Skeletal muscle satellite cell (primary cell): ENCODE data around the gene ZDHHC14.
A peak's percentile ranks its signal among the peaks of the same experiment; 100 is the strongest.

ENCODE experiments used
- H3K27me3 ChIP-seq: 2 replicates; pipeline ENCODE4 v1.7.0; 2013; ENCODE audit warnings: low read length; ENCODE audit not compliant: control insufficient read depth, insufficient read depth
- H3K36me3 ChIP-seq: 2 replicates; pipeline ENCODE4 v1.7.0; 2013; ENCODE audit warnings: mild to moderate bottlenecking, control low read depth, low read length; ENCODE audit not compliant: insufficient read depth
- H3K4me1 ChIP-seq: 2 replicates; pipeline ENCODE4 v1.7.0; 2013; ENCODE audit warnings: low read length; ENCODE audit not compliant: control insufficient read depth, insufficient read depth
- H3K4me2 ChIP-seq: 2 replicates; pipeline ENCODE4 v1.7.0; 2013; ENCODE audit warnings: mild to moderate bottlenecking, low read length
- H3K4me3 ChIP-seq: 2 replicates; pipeline ENCODE4 v1.7.0; 2013; ENCODE audit warnings: low read length
- H3K9ac ChIP-seq: 2 replicates; pipeline ENCODE4 v1.7.0; 2013; ENCODE audit warnings: mild to moderate bottlenecking, low read depth, low read length, moderate library complexity
- H3K9me3 ChIP-seq: replicated peaks from 2 replicates; pipeline ENCODE4 v1.7.0; 2013; ENCODE audit warnings: mild to moderate bottlenecking, control low read depth, low read length

The ZDHHC14 gene

DNA sequence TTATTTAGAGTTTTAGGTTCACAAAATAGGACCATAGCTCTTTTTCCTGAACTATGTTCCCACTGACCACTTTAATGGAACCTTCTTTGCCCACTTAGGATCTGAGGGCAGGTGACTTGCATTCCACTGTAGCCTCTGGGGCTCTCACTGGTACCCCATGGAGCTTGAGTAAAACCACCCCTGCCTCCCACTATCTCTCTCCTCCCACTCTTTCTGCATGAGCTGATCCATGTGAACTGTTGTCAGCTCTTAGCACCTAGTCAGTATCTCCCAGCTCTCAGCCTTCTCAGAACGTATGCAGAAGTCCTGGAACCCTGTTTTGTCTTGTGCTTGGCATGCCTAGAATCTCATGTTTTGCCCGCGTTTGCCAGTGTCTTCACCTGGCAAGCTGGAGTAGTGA, 241.4 kb downstream of the ZDHHC14 start:
- Histone ChIP-seq H3K9ac (no peak overlapping the region), H3K4me2 (no peak overlapping the region), H3K4me1 (peaks cover 4% of the 10 kb centered on the region), H3K9me3 (no peaks in the 10 kb centered on the region), H3K36me3 (no peaks in the 10 kb centered on the region), H3K4me3 (no peak overlapping the region), H3K27me3 (no peaks in the 10 kb centered on the region)

DNA sequence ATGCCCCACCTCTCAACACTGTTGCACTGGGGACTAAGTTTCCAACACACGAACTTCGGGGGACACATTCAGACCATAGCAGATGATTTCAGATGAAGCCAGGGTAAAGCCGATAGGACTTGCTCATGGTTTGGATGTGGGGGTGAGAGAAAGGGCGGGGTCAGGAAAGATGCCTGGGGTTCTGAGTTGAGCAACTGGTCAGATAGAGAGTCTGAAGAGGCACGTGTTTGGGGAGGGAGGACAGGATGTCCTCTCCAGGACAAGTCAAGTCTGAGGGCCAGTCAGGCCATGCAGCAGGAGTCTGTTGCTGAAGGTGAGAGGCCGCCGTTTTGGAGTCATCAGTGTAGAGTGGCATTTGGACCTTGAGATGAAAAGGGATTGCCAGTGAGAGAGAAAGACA, 244.1 kb downstream of the ZDHHC14 start:
- Histone ChIP-seq H3K36me3 (no peaks in the 10 kb centered on the region), H3K4me3 (no peak overlapping the region), H3K9me3 (no peaks in the 10 kb centered on the region), H3K4me2 (no peak overlapping the region), H3K4me1 (peaks cover 4% of the 10 kb centered on the region), H3K9ac (no peak overlapping the region), H3K27me3 (no peaks in the 10 kb centered on the region)

DNA sequence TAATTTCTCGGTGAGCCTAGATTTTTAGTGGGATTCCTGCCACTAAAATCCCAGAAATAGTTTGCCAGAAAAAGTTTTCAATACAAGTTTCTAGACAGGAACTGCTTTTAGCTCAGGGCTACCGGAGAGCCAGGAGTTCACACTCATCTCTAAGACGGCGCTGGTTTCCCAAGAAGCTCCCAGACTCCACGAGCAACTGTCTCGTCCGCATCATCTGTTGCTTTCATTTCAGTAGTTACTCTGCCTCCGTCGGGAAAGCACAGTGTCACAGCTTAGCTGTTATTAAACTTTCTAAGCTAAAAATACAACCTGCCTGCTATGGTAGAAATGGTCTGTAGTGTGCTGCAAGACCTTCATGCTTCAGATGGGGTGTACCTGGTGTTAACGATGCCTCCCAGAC, 244.8 kb downstream of the ZDHHC14 start:
- H3K4me2 ChIP-seq, result peak overlapping the region; percentile 55
- H3K4me3 ChIP-seq, result no peak overlapping the region
- H3K9me3 ChIP-seq, result no peaks in the 10 kb centered on the region
- H3K27me3 ChIP-seq, result no peaks in the 10 kb centered on the region
- H3K36me3 ChIP-seq, result no peaks in the 10 kb centered on the region
- H3K9ac ChIP-seq, result no peak overlapping the region
- peaks cover 4% of the 10 kb centered on the region for H3K4me1 ChIP-seq

DNA sequence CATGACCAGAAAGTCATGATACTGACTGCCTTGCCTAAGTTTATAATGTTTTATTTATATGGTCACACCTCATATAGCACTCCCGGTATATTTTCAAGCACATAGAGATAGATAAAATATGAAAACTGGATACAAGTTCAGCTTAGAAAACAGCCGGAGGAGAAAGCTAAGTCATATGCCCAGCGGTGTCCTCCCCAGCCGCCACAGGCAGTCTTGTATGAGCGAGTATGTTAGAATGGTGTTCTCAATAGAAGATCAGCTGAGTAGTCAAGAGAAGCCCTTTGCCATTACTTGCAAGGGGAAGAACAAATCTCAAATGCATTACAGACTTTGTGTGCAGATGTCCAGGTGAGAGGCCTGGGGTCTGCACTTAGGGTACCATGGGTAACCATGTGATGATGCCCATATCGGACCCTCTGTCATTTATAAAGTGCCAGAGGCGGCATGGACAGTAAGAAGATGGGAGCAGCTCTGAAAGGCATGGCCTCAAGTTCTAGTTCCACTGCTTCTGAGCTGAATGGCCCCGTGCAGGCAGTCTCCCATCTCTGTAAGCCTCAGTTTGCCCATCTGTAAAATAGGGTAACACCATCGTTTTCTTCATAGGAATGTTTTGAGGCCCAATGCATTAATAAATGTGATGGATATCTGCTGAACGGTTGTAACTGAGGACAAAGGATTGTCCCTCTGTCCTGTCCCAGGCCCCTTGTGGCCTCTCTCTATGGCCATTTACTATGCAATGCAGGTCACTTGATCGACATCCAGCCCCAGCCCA, 246.4 kb downstream of the ZDHHC14 start:
- H3K4me2 ChIP-seq, result no peak overlapping the region
- no peaks in the 10 kb centered on the region for H3K9me3 ChIP-seq
- H3K4me1 ChIP-seq, result peaks cover 4% of the 10 kb centered on the region
- no peaks in the 10 kb centered on the region for H3K27me3 ChIP-seq
- H3K36me3 ChIP-seq, result no peaks in the 10 kb centered on the region
- H3K4me3 ChIP-seq, result no peak overlapping the region
- no peak overlapping the region for H3K9ac ChIP-seq

DNA sequence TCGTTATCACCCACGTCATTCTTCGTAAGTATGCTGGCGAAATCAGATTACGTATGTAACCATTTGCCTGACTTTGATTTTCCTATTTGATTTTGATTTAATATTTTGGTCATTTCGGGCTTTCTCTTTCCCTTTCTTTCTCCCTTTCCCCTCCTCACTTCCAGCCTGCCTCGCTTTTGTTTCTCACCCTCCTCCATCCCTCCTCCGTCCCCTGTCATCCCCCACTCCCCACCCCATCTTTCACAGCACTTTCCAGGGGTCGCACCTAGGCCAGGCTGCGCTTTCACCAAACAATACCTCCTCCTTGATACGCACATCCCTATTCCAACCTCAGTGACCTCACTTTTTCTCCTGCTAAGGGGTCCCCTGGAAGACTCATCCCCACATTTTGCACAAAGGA, 247.5 kb downstream of the ZDHHC14 start:
- Histone ChIP-seq H3K4me3 (no peak overlapping the region), H3K4me1 (peaks cover 14% of the 10 kb centered on the region), H3K4me2 (no peak overlapping the region), H3K9ac (no peak overlapping the region), H3K36me3 (no peaks in the 10 kb centered on the region), H3K27me3 (no peaks in the 10 kb centered on the region), H3K9me3 (no peaks in the 10 kb centered on the region)

DNA sequence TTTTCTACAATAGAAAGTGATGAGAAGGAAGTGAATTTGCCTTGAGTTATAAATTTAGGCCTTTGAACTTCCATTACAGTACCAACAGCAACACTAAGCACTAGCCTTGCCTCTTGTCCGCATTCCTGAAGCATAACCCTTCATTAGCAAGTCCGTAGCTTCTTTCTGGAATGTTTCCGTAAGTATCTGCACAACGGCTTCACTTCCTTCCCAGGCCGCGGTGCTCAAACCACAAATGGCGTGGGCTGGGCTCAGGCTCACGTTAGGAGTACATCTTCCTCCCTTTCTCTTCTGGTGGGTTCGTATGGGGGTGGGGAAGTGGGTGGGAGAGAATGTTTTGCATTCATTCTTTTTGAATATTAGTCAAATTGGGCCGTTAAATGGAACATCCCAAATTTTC, 248.2 kb downstream of the ZDHHC14 start:
- Histone ChIP-seq H3K4me1 (peaks cover 14% of the 10 kb centered on the region), H3K4me3 (no peak overlapping the region), H3K9me3 (no peaks in the 10 kb centered on the region), H3K9ac (no peak overlapping the region), H3K27me3 (no peaks in the 10 kb centered on the region), H3K4me2 (no peak overlapping the region), H3K36me3 (no peaks in the 10 kb centered on the region)

DNA sequence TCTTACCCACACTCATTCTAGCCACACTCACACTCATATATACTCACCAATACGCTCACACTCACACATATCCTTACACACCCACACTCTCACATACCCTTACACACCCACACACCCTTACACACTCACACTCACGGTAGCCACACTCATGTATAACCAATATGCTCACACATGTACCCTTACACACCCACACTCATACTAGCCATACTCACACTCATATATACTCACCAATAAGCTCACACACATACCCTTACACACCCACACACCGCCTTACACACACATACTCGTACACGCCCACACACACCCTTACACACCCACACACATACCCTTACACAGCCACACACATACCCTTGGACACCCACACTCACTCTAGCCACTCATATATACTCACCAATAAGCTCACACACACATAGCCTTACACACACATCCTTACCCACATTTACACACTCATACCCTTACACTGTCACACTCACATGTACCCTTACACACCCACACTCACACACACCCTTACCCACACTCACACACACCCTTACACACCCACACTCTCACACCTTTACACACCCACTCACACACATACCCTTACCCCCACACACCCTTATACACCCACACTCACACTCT, 249.6 kb downstream of the ZDHHC14 start:
- H3K4me1 ChIP-seq, result peaks cover 10% of the 10 kb centered on the region
- no peak overlapping the region for H3K4me2 ChIP-seq
- no peaks in the 10 kb centered on the region for H3K27me3 ChIP-seq
- no peak overlapping the region for H3K9ac ChIP-seq
- H3K4me3 ChIP-seq, result no peak overlapping the region
- H3K36me3 ChIP-seq, result no peaks in the 10 kb centered on the region
- no peaks in the 10 kb centered on the region for H3K9me3 ChIP-seq

DNA sequence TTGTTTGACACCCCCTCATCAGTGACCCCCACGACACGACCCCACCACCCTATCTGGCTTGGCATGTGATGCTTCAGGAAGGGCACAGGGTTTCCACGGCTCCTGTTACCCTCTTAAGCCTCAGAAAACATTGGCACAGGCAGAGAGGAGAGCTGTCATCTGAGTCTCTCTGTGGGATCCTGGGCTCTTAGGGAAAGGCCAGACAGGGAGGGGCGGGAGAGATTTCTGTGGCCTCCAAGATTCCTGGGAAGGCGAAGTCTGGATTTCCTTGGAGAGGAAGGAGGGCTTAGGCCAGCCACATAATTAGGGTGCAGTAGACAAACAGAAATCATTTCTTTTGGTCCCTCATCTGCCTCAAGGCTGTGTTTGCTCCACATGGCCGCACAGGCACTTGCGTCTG, 250.4 kb downstream of the ZDHHC14 start:
- no peak overlapping the region for H3K4me3 ChIP-seq
- no peaks in the 10 kb centered on the region for H3K9me3 ChIP-seq
- no peak overlapping the region for H3K9ac ChIP-seq
- H3K4me1 ChIP-seq, result peaks cover 10% of the 10 kb centered on the region
- H3K27me3 ChIP-seq, result no peaks in the 10 kb centered on the region
- H3K4me2 ChIP-seq, result no peak overlapping the region
- H3K36me3 ChIP-seq, result no peaks in the 10 kb centered on the region

DNA sequence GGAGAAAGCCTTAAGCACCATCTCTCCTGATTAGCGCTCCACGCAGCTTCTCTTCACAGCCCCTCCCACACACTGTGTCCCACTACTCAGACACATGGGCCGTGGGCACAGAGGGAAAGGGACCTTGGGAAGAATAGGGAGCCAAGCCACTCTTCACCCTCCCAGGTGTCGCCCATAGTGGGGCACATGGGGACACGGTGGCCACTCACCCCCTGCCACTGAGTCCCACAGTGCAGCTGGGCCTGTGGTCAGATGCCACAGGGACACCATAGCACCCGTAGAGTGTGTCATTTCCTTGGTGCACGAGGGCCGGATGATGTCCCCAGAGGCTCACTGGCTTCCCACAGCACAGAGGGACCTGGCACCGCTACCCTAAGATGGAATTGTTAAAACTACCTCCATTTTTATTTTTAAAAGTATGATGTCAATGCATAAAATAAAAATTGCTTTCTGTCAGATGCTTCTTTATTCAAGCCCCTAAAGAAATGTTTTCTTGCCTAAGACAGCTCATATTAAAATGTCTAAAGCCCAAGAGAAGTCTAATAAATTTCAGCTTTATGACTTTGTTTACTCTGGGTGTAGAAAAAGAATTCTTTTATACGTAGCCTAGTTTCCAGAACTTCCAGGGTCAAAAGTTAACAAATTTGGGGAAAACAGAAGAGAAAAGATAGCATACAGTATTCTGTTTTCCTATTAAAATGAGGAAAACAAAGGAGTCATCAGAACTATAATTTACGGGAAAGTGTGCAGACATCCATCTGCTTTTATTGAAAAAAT, 251.0 kb downstream of the ZDHHC14 start:
- Histone ChIP-seq H3K4me3 (no peak overlapping the region), H3K9ac (no peak overlapping the region), H3K27me3 (no peaks in the 10 kb centered on the region), H3K9me3 (no peaks in the 10 kb centered on the region), H3K36me3 (no peaks in the 10 kb centered on the region), H3K4me2 (no peak overlapping the region), H3K4me1 (peaks cover 10% of the 10 kb centered on the region)

DNA sequence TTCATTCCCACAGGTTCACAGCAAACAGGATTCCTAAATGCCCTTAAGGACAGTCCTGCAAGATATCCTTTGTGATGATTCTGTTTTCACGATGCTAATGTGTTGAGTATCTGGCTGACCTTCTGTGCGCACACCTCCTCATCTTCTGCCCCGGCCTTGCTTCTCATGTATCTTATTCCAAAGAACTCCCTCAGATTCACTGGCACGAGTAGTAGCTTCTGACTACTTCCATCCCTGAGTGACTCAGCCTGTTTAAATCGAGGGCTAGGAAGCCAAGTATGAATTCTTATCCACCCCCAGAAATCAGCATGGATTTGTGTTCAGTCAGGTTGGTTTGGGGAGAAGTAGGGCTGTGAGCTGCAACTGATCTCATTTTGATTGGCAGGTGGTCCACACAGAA, 251.8 kb downstream of the ZDHHC14 start:
- no peak overlapping the region for H3K4me2 ChIP-seq
- H3K4me3 ChIP-seq, result no peak overlapping the region
- no peaks in the 10 kb centered on the region for H3K36me3 ChIP-seq
- no peaks in the 10 kb centered on the region for H3K27me3 ChIP-seq
- peaks cover 10% of the 10 kb centered on the region for H3K4me1 ChIP-seq
- no peaks in the 10 kb centered on the region for H3K9me3 ChIP-seq
- no peak overlapping the region for H3K9ac ChIP-seq

DNA sequence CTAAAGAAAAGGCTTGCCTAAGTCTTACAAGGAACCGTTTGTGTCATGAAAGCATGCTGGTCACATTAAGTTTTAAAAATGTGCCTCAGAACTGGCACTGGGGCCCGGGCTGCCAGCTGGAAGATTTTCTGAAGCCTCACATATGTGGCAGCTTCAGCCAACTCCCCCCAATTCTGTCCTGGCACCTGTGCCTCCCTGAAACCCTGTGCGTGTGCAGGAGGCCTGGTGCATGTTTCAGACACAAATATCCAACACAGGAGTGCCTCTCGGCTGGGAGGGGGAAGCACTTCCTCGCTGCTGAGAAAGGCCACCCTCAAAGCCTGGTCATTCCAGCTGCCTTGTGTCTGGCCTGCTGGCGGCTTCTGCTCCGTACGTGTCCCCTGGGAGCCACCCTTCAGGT, 253.6 kb downstream of the ZDHHC14 start:
- Histone ChIP-seq H3K4me2 (no peak overlapping the region), H3K9ac (no peak overlapping the region), H3K9me3 (no peaks in the 10 kb centered on the region), H3K36me3 (no peaks in the 10 kb centered on the region), H3K4me3 (no peak overlapping the region), H3K27me3 (no peaks in the 10 kb centered on the region), H3K4me1 (peaks cover 10% of the 10 kb centered on the region)
